K562 (cell line): ENCODE data around the gene MARCHF9. TPM values are rescaled to one million over a fixed set of nuclear protein-coding genes. Genes with fewer than 3 reads are reported as not detected.

Experiments
- ILK ChIP-seq: fragments of 450-650 bp; IDR thresholded peaks from 2 replicates; pipeline ENCODE4 v1.6.1; 2016; ENCODE audit warnings: missing genetic modification characterization, low read depth, mild to moderate bottlenecking, missing compliant biosample characterization, moderate library complexity, borderline replicate concordance
- MYC ChIP-seq, 2 experiments: fragments of 250-450 bp in 1 of 2; sonication (Bioruptor Pico) in 1 of 2; IDR thresholded peaks; 2 replicates each; pipeline versions ENCODE4 v1.5.1 to v1.6.1; 2012 to 2021; ENCODE audit warnings: low read depth in 2 of 2, borderline replicate concordance in 1 of 2, improper control_type of control experiment in 1 of 2, low read length in 1 of 2, mild to moderate bottlenecking in 1 of 2, moderate library complexity in 1 of 2
- NR2C2 ChIP-seq, 2 experiments: fragments of 200-800 bp in 1 of 2; sonication (Bioruptor generic) in 1 of 2; sonication (generic) in 1 of 2; formaldehyde crosslinking in 1 of 2; IDR thresholded peaks; 2 replicates each; pipeline versions ENCODE4 v1.6.1 to v1.8.0; 2016 to 2022; ENCODE audit warnings: mild to moderate bottlenecking in 1 of 2, missing compliant biosample characterization in 1 of 2, missing genetic modification characterization in 1 of 2, missing genetic modification reagents in 1 of 2
- SAFB ChIP-seq: fragments of 200-400 bp; formaldehyde crosslinking; IDR thresholded peaks from 2 replicates; pipeline ENCODE4 v1.6.1; 2017; ENCODE audit warnings: low read depth, low read length, borderline replicate concordance
- SNRNP70 ChIP-seq: fragments of 200-400 bp; formaldehyde crosslinking; optimal IDR thresholded peaks from 2 replicates; pipeline ENCODE3; 2017; ENCODE audit warnings: low read depth, low read length
- SRF ChIP-seq, 2 experiments: fragments of 250-450, 450-650 bp in 1 of 2; sonication (Bioruptor Pico) in 1 of 2; sonication (generic) in 1 of 2; formaldehyde crosslinking; IDR thresholded peaks; 2 replicates each; pipeline versions ENCODE4 v1.5.0 to v1.5.1; 2020 to 2022; ENCODE audit warnings: mild to moderate bottlenecking in 1 of 2, missing genetic modification reagents in 1 of 2
- polyA plus RNA-seq, 8 experiments: library from polyadenylated mRNA; depleted of rRNA in 4 of 8; stranded (reverse) in 5 of 8; unstranded in 3 of 8; fragments of >200 nt; fragmentation: Nextera tagmentation in 2 of 8; fragmentation: Illumina TruSeq in 1 of 8; extraction: Ambion mirVana in 2 of 8; extraction: Trizol in 1 of 8; gene quantifications; 2 replicates each; pipeline versions ENCODE4 v1.2.1 to v1.2.3, GENCODE V29; 2011 to 2014; ENCODE audit warnings: inconsistent platforms in 1 of 8, missing spikeins in 1 of 8
- total RNA-seq, 7 experiments: library from RNA; depleted of rRNA in 6 of 7; stranded (reverse); fragments of >200 nt in 6 of 7; fragmentation: Illumina TruSeq in 2 of 7; extraction: Trizol in 2 of 7; gene quantifications; 2 replicates each; pipeline versions ENCODE4 v1.2.1 to v1.2.3, GENCODE V29; 2011 to 2021; ENCODE audit warnings: low replicate concordance in 1 of 7
- TF ChIP-seq, protein P1 (sequence below), 3 experiments: fragments of 200-800 bp in 1 of 3; sonication (Bioruptor generic) in 1 of 3; sonication (generic) in 1 of 3; formaldehyde crosslinking in 1 of 3; IDR thresholded peaks; 2 replicates each; pipeline versions ENCODE4 v1.6.1 to v1.8.0; 2016 to 2022; ENCODE audit warnings: mild to moderate bottlenecking in 2 of 3, missing compliant biosample characterization in 2 of 3, missing genetic modification characterization in 2 of 3, missing genetic modification reagents in 1 of 3
- TF ChIP-seq, protein P2 (sequence below), 2 experiments: fragments of 450-650 bp in 1 of 2; sonication (generic) in 1 of 2; formaldehyde crosslinking in 1 of 2; IDR thresholded peaks; 2 replicates each; pipeline versions ENCODE4 v1.7.1 to v1.9.0; 2016 to 2022; ENCODE audit warnings: inconsistent platforms in 1 of 2, mild to moderate bottlenecking in 1 of 2, missing genetic modification reagents in 1 of 2

MARCHF9 gene
- total and polyA plus RNA-seq, 9 of the 15 experiments (the other 6 are each of a cell fraction or from before 2014, with no cell fraction given) = 0.80 to 12.4 (median 6.2) TPM

DNA sequence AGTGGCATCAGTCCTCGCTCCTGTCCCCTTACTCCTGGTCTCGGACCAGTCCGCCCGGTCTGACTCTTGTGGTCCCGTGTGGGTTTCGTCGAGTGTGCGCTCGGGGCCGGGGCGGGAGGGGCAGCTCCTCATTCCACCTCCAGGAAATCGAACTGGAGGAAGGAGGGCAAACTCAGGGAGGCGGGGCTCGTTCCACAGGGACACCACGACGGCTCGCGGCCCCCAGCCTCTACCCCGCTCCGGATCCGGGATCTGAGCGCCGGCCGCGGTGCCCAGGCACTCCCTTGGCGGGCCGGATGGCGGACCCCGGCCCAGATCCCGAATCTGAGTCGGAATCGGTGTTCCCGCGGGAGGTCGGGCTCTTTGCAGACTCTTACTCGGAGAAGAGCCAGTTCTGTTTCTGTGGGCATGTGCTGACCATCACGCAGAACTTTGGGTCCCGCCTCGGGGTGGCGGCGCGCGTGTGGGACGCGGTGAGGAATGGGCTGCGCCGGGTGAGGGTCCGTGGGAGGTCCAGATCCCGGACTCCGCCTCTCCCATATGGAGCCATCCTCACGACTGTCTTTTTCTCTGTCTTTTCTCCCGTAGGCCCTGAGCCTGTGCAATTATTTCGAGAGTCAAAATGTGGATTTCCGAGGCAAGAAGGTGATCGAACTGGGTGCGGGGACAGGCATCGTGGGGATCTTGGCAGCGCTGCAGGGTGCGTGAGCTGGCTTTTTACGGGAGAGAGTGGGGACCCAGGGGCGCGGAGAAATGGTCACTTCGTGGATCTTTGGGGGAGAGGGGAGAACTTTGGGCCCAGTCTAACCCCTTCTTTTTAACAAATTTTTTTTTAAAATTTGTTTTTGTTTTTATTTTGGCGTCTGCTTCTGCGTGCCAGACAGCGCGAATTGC lies 17.8 kb downstream of the MARCHF9 start, which contains the start of gene EEF1AKMT3 (continued):
- TF ChIP-seq SRF (CRISPR knock-in tag; IDR thresholded peaks at IDR 0.05) (no peak), ILK (no peak), SAFB (peak; percentile 38; the same call in 1 of the 2 replicates), MYC (IDR thresholded peaks at IDR 0.05; ENCODE audit: low read depth, low read length) (no peak), MYC (CRISPR knock-in tag; IDR thresholded peaks at IDR 0.05; ENCODE audit: borderline replicate concordance, low read depth) (no peak), SNRNP70 (no peak), NR2C2 (CRISPR knock-in tag; IDR thresholded peaks at IDR 0.05) (0 out of 2 replicates have a peak, but pooled peaks have one; percentile 49), NR2C2 (tag; IDR thresholded peaks at IDR 0.05) (no peak)
- TF ChIP-seq, protein P1, sequence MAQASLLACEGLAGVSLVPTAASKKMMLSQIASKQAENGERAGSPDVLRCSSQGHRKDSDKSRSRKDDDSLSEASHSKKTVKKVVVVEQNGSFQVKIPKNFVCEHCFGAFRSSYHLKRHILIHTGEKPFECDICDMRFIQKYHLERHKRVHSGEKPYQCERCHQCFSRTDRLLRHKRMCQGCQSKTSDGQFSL (CRISPR knock-in tag; IDR thresholded peaks at IDR 0.05) = peak; percentile 16; the same call in 1 of the 2 replicates
- TF ChIP-seq, protein P1 (tag; IDR thresholded peaks at IDR 0.05) = no peak
- TF ChIP-seq, protein P2, sequence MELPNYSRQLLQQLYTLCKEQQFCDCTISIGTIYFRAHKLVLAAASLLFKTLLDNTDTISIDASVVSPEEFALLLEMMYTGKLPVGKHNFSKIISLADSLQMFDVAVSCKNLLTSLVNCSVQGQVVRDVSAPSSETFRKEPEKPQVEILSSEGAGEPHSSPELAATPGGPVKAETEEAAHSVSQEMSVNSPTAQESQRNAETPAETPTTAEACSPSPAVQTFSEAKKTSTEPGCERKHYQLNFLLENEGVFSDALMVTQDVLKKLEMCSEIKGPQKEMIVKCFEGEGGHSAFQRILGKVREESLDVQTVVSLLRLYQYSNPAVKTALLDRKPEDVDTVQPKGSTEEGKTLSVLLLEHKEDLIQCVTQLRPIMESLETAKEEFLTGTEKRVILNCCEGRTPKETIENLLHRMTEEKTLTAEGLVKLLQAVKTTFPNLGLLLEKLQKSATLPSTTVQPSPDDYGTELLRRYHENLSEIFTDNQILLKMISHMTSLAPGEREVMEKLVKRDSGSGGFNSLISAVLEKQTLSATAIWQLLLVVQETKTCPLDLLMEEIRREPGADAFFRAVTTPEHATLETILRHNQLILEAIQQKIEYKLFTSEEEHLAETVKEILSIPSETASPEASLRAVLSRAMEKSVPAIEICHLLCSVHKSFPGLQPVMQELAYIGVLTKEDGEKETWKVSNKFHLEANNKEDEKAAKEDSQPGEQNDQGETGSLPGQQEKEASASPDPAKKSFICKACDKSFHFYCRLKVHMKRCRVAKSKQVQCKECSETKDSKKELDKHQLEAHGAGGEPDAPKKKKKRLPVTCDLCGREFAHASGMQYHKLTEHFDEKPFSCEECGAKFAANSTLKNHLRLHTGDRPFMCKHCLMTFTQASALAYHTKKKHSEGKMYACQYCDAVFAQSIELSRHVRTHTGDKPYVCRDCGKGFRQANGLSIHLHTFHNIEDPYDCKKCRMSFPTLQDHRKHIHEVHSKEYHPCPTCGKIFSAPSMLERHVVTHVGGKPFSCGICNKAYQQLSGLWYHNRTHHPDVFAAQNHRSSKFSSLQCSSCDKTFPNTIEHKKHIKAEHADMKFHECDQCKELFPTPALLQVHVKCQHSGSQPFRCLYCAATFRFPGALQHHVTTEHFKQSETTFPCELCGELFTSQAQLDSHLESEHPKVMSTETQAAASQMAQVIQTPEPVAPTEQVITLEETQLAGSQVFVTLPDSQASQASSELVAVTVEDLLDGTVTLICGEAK (IDR thresholded peaks at IDR 0.05) = 0 out of 2 replicates have a peak, but pooled peaks have one; percentile 36
- TF ChIP-seq, protein P2 (CRISPR knock-in tag; IDR thresholded peaks at IDR 0.05) = no peak
